ENCODE results near the gene CACNA1H.
"Not testable (repeated sequence)": the region's sequence is repeated elsewhere in the genome, so short reads cannot be mapped to it uniquely, and the experiment has no call there.

Gene CACNA1H

GRCh38 chr16:1193825-1194581 lies 41.1 kb downstream of the CACNA1H start:
- DNase-seq (ENCODE audit: low spot score) = no peak

- DNase-seq (ENCODE audit: low spot score) = peak; percentile 70
Observed at GRCh38 chr16:1194665-1195392, 41.9 kb downstream of the CACNA1H start.

- no peak for DNase-seq (ENCODE audit: low spot score)
Observed at GRCh38 chr16:1195393-1195666, 42.4 kb downstream of the CACNA1H start.

DNA sequence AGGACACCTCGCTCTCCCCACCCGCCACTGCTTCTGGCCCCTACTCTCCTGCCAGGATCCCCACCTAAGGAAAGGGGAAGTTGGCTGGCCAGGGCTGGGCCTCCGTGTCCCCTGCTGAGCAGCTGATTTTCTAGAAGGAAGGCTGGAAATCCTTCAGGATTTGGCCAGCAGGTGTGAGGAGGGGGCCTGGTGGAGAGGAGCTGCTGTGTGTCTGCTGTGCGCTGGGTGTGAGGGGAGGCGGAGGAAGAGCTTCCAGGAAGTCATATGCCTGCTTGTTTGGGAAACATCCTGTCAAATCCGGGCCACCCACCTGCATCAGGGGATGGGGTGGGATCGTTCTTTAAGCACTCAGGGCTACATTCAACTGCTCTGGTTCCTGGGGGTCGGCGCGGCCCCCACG lies 43.6 kb downstream of the CACNA1H start:
- no peak for DNase-seq (ENCODE audit: low spot score)

DNA sequence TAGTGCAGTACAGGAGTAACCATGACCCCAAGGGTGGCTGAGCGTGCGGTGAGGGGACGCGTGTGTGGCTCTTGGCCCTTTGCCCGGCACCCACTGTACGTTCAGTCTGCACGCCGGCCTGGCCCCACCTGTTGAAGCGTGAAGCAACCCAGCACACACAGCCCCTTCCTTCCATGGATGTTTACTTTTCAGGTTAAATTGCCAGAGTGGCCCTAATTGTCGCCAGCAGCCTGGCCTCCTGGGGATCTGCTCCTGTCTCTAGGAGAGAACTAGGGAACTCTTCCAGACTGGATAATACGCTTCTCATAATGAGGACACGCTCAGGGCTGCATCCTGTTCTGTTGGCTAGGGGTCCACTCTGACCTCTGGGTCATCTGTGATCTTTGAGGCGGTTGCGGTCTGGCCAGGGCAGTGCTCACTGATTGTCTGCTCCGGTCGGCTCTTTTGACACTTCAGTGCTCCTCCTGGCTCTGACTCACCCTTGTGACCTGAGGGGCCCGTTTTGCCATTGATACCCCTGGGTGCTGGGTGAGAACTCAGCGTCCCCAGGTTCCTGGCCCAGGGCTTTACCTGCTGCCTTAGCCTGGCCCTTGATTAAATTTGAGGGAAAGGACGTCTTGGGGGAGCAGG lies 44.4 kb downstream of the CACNA1H start:
- DNase-seq (ENCODE audit: low spot score) = no peak

- no peak for DNase-seq (ENCODE audit: low spot score)
Observed at GRCh38 chr16:1198194-1198593, 45.3 kb downstream of the CACNA1H start.

DNA sequence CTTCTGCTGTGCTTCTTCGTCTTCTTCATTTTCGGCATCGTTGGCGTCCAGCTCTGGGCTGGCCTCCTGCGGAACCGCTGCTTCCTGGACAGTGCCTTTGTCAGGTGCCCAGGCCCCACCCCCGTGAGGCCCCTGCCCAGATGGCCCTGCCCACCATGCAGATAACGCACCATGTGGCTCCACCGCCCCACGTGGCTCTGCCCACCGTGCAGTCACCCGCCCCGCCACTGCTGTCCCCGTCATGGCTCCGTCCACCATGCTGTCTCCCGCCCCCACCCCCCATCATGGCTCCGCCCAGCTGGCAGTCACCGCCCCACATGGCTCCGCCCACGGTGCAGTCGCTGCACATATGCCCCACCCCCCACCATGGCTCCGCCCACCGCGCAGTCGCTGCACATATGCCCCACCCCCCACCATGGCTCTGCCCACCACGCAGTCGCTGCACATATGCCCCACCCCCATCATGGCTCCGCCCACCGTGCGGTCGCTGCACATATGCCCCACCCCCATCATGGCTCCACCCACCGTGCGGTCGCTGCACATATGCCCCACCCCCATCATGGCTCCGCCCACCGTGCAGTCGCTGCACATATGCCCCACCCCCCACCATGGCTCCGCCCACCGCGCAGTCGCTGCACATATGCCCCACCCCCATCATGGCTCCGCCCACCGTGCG lies 45.9 kb downstream of the CACNA1H start:
- not testable (repeated sequence) for DNase-seq (ENCODE audit: low spot score)

DNA sequence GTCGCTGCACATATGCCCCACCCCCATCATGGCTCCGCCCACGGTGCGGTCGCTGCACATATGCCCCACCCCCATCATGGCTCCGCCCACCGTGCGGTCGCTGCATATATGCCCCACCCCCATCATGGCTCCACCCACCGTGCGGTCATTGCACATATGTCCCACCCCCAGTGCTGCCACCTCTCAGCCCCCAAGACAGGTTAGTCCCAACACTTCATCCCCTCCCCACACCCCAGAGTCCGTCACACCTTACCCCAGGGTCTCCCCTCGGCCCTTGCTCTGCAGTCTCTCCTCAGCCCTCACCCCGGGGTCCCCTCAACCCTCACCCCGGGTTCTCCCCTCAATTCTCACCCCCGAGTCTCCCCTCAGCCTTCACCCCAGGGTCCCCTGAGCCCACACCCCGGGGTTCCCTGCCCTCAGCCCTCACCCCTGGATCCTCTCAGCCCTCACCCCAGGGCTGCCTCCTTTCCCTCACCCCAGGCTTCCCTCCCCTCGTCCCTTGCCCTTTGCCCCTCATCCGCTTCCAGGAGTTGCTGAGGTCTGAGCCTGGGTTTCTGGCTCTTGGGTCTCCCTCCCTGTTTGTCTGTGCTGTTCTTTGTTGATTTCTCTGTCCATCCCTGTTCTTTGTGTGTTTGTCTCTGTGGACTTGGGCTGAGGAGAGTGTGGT lies 46.6 kb downstream of the CACNA1H start:
- DNase-seq (ENCODE audit: low spot score) = no peak

DNA sequence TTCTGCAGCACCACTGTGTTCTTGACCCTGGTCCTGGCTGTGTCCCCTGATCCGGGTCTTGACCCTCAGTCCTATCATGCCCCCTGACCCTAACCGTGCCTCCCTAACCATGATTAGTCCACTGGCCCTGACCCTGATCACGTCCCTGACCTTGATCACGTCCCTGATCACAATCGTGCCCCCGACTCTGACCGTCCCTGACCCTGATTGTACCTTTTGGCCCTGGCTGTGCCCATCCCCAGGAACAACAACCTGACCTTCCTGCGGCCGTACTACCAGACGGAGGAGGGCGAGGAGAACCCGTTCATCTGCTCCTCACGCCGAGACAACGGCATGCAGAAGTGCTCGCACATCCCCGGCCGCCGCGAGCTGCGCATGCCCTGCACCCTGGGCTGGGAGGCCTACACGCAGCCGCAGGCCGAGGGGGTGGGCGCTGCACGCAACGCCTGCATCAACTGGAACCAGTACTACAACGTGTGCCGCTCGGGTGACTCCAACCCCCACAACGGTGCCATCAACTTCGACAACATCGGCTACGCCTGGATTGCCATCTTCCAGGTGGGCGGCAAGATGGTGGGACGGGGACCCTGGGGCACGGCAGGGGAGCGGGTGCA lies 47.2 kb downstream of the CACNA1H start:
- DNase-seq (ENCODE audit: low spot score) = no peak

DNA sequence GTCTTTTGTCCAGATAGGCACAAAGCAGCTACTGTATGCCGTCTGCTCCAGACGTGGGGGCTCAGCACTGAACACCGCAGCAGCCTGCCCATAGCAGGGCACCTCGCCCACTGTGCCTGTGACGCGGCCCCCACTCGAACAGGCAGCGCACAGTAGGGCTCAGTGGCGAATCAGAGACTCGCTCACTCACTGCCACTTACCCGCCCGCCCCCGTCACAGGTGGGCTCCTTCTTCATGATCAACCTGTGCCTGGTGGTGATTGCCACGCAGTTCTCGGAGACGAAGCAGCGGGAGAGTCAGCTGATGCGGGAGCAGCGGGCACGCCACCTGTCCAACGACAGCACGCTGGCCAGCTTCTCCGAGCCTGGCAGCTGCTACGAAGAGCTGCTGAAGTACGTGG lies 48.5 kb downstream of the CACNA1H start:
- DNase-seq (ENCODE audit: low spot score) = no peak

- no peak for DNase-seq (ENCODE audit: low spot score)
Observed at GRCh38 chr16:1202274-1202673, 49.4 kb downstream of the CACNA1H start.

DNA sequence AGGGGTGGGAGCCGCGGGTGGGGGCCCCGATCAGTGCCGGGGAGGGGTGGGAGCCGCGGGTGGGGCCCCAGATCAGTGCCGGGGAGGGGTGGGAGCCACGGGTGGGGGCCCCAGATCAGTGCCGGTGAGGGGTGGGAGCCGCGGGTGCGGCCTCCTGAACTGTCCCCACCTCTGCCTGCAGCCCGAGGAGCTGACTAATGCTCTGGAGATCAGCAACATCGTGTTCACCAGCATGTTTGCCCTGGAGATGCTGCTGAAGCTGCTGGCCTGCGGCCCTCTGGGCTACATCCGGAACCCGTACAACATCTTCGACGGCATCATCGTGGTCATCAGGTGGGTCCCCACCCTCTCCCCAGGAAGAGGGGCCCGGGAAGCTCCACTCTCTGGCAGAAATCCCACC lies 52.0 kb downstream of the CACNA1H start:
- DNase-seq (ENCODE audit: low spot score) = no peak

- no peak for DNase-seq (ENCODE audit: low spot score)
Observed at GRCh38 chr16:1206326-1206725, 53.4 kb downstream of the CACNA1H start.

DNA sequence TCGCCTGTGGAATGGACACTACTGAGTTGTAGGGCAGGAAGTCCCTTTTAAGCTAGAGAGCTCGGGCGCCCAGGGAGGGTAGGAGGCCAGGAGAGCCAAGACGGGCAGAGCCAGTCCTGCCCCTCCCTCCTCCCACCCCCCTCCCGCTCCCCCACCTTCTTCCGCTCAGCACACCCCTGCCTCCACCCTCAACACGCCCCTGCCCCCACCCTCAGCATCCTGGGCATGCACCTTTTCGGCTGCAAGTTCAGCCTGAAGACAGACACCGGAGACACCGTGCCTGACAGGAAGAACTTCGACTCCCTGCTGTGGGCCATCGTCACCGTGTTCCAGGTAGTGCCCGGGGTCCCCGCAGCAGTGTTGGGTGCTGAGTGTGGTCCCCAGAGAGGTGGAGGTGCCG lies 53.9 kb downstream of the CACNA1H start:
- no peak for DNase-seq (ENCODE audit: low spot score)

- no peak for DNase-seq (ENCODE audit: low spot score)
Observed at GRCh38 chr16:1208239-1208830, 55.4 kb downstream of the CACNA1H start.

GRCh38 chr16:1209081-1209480 lies 56.2 kb downstream of the CACNA1H start:
- DNase-seq (ENCODE audit: low spot score) = no peak

- DNase-seq (ENCODE audit: low spot score) = no peak
Observed at GRCh38 chr16:1210461-1210860, 57.6 kb downstream of the CACNA1H start.

DNA sequence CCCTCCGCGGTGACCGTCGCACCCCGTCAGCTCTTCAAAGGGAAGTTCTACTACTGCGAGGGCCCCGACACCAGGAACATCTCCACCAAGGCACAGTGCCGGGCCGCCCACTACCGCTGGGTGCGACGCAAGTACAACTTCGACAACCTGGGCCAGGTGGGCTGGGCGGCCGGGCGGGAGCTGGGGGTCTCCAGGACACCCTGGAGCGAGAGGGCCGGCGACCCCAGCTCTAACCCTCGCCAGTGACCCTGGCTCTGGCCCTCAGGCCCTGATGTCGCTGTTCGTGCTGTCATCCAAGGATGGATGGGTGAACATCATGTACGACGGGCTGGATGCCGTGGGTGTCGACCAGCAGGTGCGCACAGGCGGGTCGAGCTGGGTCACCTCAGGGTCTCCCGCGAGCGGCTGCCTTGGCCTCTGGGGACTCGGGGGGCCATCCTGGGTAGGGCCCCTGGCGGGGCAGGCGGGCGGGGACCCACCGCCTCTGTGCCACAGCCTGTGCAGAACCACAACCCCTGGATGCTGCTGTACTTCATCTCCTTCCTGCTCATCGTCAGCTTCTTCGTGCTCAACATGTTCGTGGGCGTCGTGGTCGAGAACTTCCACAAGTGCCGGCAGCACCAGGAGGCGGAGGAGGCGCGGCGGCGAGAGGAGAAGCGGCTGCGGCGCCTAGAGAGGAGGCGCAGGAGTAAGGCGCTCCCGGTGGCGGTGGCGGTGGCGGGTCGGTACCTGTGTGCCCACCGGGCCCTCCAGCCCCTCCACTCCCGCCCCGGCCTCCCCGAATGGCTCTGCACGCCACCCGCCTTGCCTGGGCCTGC lies 58.8 kb downstream of the CACNA1H start:
- no peak for DNase-seq (ENCODE audit: low spot score)

- DNase-seq (ENCODE audit: low spot score) = no peak
Observed at GRCh38 chr16:1212616-1213194, 59.8 kb downstream of the CACNA1H start.

GRCh38 chr16:1213231-1213630 lies 60.3 kb downstream of the CACNA1H start:
- DNase-seq (ENCODE audit: low spot score) = no peak
